ENCODE results near the gene TTC39C. TPM values are rescaled to one million over a fixed set of nuclear protein-coding genes. Genes with fewer than 3 reads are reported as not detected.

Gene TTC39C
- total and polyA plus RNA-seq, 2 of the 8 experiments (the other 6 are each of a cell fraction or from before 2014, with no cell fraction given), result 8.1 to 79.1 TPM

DNA sequence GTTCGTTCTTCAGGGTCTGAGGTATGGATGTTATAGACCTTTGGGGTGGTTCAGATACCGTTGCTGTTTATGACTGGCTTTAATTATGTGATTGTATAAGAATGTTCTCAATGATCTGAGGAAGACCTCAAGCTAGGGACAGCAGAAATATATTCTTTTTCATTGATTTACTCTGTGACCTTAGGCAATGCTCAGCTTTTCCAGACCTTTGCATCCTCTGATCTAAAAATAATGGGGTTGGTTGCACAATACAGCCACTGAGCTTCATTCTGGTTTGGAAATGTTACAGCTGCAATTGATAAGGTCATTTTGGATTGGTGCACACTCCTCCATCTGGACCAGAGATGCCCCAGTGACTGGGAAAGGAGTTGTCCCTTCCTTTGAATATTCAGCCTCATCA, 107.1 kb downstream of the TTC39C start:
- Histone ChIP-seq H2BK15ac (ENCODE audit: low read length) (no peak overlapping the region), H3K23ac (ENCODE audit: insufficient read length) (no peak overlapping the region), H3K79me2 (ENCODE audit: control insufficient read depth in 1 of 2, insufficient read depth in 2 of 2, low read length in 2 of 2) (no peaks in the 10 kb centered on the region), H3K9ac (replicated peaks in 1 of 4; ENCODE audit: extremely low read depth in 1 of 4, low read depth in 3 of 4, low read length in 3 of 4) (no peak overlapping the region), H2BK20ac (ENCODE audit: low read length) (no peak overlapping the region), H3K79me1 (ENCODE audit: low read depth, low read length) (no peaks in the 10 kb centered on the region), H3K18ac (ENCODE audit: extremely low read depth, low read length) (no peak overlapping the region), H2AFZ (ENCODE audit: low read length) (no peak overlapping the region), H4K8ac (ENCODE audit: extremely low read depth, insufficient read depth, low read length) (no peak overlapping the region), H4K5ac (ENCODE audit: insufficient read length, low read depth, low read length) (no peak overlapping the region), H4K91ac (replicated peaks; ENCODE audit: insufficient read length, low read length) (no peak overlapping the region), H3K27ac (ENCODE audit: low read depth, low read length) (no peak overlapping the region), H3K9me3 (ENCODE audit: insufficient read depth in 2 of 2, low read depth in 1 of 2, low read length in 1 of 2) (no peaks in the 10 kb centered on the region), H3K4me3 (ENCODE audit: extremely low read depth in 1 of 4, insufficient read depth in 2 of 4, low read depth in 3 of 4, low read length in 4 of 4) (no peak overlapping the region), H2BK12ac (ENCODE audit: low read depth, low read length) (no peak overlapping the region), H3K14ac (ENCODE audit: insufficient read length) (no peak overlapping the region), H2BK5ac (ENCODE audit: low read depth, low read length) (no peak overlapping the region), H2BK120ac (replicated peaks; ENCODE audit: low read depth, low read length) (no peak overlapping the region), H3K4me1 (replicated peaks in 1 of 4; ENCODE audit: control insufficient read depth in 3 of 4, insufficient read depth in 4 of 4, low read length in 3 of 4) (no peaks in the 10 kb centered on the region), H3K4me2 (ENCODE audit: insufficient read depth in 1 of 2, low read depth in 2 of 2, low read length in 2 of 2) (no peak overlapping the region), H3K56ac (replicated peaks; ENCODE audit: insufficient read length, low read depth, low read length) (no peak overlapping the region), H3K23me2 (ENCODE audit: low read depth, low read length) (no peaks in the 10 kb centered on the region; the same call in 1 of the 2 replicates), H3K36me3 (ENCODE audit: control insufficient read depth in 2 of 4, insufficient read depth in 4 of 4, low read length in 3 of 4) (peaks cover 0 to 4% (median 0%) of the 10 kb centered on the region in 4 experiments; a peak in 3 of 8 replicates), H3K4ac (replicated peaks; ENCODE audit: insufficient read length, low read depth, low read length) (no peak overlapping the region), H4K20me1 (replicated peaks in 1 of 2; ENCODE audit: control insufficient read depth in 1 of 2, insufficient read depth in 2 of 2, low read length in 2 of 2) (peaks cover 0 to 2% of the 10 kb centered on the region in 2 experiments), H3K27me3 (replicated peaks in 1 of 4; ENCODE audit: control insufficient read depth in 3 of 4, extremely low read depth in 1 of 4, insufficient read depth in 3 of 4, low read length in 3 of 4) (no peaks in the 10 kb centered on the region), H2AK5ac (ENCODE audit: low read depth, low read length) (no peak overlapping the region)
- POLR2A ChIA-PET (ENCODE audit: partially characterized antibody), result interaction anchor here (2.5 kb wide), 1 partner anchor 17 kb away, joined by 10 read pairs; the partner anchor contains the start of gene CABYR
- WGBS, 2 experiments (ENCODE audit: extremely low coverage in 1 of 2, insufficient coverage in 1 of 2, insufficient read length in 1 of 2, insufficient replicate concordance in 2 of 2, low coverage in 1 of 2, low lambda C conversion rate in 2 of 2, missing lambda C conversion rate in 1 of 2), result 97% methylated on average over 2 of the region's 2 CpGs; no CpG with 5 or more reads in 1 of the 2 experiments
- no peak for FAIRE-seq
- DNase-seq (ENCODE audit: low read depth in 1 of 2, low spot score in 2 of 2), result no peak
- CTCF ChIA-PET (ENCODE audit: partially characterized antibody), result interaction anchor here (0.5 to 1.2 kb wide), 6 partner anchors 10 to 226 kb away, joined by 3 read pairs; partner anchors contain the start of gene CABYR
- TF ChIP-seq, protein P1, sequence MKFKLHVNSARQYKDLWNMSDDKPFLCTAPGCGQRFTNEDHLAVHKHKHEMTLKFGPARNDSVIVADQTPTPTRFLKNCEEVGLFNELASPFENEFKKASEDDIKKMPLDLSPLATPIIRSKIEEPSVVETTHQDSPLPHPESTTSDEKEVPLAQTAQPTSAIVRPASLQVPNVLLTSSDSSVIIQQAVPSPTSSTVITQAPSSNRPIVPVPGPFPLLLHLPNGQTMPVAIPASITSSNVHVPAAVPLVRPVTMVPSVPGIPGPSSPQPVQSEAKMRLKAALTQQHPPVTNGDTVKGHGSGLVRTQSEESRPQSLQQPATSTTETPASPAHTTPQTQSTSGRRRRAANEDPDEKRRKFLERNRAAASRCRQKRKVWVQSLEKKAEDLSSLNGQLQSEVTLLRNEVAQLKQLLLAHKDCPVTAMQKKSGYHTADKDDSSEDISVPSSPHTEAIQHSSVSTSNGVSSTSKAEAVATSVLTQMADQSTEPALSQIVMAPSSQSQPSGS (IDR thresholded peaks at IDR 0.05; ENCODE audit: low read length), result no peak
- TF ChIP-seq MAFK (IDR thresholded peaks at IDR 0.05; ENCODE audit: low read depth, low read length) (no peak), POLR2A (IDR thresholded peaks at IDR 0.05; ENCODE audit: control extremely low read depth in 1 of 2, low read depth in 2 of 2, low read length in 2 of 2) (no peak)
- TF ChIP-seq, protein P2, sequence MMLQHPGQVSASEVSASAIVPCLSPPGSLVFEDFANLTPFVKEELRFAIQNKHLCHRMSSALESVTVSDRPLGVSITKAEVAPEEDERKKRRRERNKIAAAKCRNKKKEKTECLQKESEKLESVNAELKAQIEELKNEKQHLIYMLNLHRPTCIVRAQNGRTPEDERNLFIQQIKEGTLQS (IDR thresholded peaks at IDR 0.05; ENCODE audit: insufficient read depth, low read depth, low read length), result no peak

Measured in H1 (cell line).